DND-41 (cell line): Measurements from ENCODE around the gene SORBS1.

Source experiments
- EZH2 ChIP-seq: IDR thresholded peaks from 3 replicates; pipeline ENCODE4 v1.6.1; 2012; ENCODE audit warnings: borderline replicate concordance, low read depth, mild to moderate bottlenecking, moderate library complexity, low read length, inconsistent platforms; ENCODE audit not compliant: severe bottlenecking
- TF ChIP-seq, protein P1 (sequence below): IDR thresholded peaks from 2 replicates; pipeline ENCODE4 v1.5.1; 2012; ENCODE audit warnings: borderline replicate concordance, low read length, moderate library complexity, mild to moderate bottlenecking; ENCODE audit not compliant: poor library complexity, severe bottlenecking; ENCODE audit errors: extremely low read depth

DNA sequence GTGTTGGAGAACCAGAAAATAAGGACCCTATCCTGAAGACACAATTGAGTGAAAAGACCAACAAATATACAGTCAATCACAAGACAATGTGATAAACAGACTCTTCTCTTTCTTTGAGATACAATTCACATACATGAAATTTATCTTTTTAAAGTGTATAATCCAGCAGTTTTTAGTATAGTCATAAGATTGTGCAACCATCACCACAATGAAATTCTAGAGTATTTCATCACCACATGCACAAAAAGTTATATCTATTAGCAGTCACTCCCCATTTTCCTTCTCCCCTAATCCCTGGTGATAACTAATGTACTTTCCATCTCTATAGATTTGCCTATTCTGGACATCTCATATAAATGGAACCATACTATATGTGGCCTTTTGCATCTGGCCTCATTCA lies 8.2 kb upstream of the SORBS1 start:
- TF ChIP-seq, protein P1, sequence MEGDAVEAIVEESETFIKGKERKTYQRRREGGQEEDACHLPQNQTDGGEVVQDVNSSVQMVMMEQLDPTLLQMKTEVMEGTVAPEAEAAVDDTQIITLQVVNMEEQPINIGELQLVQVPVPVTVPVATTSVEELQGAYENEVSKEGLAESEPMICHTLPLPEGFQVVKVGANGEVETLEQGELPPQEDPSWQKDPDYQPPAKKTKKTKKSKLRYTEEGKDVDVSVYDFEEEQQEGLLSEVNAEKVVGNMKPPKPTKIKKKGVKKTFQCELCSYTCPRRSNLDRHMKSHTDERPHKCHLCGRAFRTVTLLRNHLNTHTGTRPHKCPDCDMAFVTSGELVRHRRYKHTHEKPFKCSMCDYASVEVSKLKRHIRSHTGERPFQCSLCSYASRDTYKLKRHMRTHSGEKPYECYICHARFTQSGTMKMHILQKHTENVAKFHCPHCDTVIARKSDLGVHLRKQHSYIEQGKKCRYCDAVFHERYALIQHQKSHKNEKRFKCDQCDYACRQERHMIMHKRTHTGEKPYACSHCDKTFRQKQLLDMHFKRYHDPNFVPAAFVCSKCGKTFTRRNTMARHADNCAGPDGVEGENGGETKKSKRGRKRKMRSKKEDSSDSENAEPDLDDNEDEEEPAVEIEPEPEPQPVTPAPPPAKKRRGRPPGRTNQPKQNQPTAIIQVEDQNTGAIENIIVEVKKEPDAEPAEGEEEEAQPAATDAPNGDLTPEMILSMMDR: no peak
- TF ChIP-seq EZH2: no peak
